Activated T-helper 1 cell treated with anti-CD3 and anti-CD28 coated beads, Interleukin-12 subunit alpha, Interleukin-12 subunit beta, Interleukin-2, Interleukin-4 antibody, amounts not matched to agents 30 ng/mL and 10 ng/mL and 1 ng/mL, durations not matched to agents 14 hours and 24 hours and 36 hours (primary cell): ENCODE data around the gene HSPG2. TPM values are rescaled to one million over a fixed set of nuclear protein-coding genes. Genes with fewer than 3 reads are reported as not detected.

Experiments
- DNase-seq: peaks from one replicate; pipeline ENCODE4 v3.0.0; 2021; ENCODE audit warnings: low spot score
- H3K27ac Mint-ChIP-seq: one replicate; pipeline ENCODE4 v1.8.0; 2021; ENCODE audit warnings: mild to moderate bottlenecking, mixed read lengths
- H3K27me3 Mint-ChIP-seq: one replicate; pipeline ENCODE4 v1.8.0; 2022; ENCODE audit warnings: mild to moderate bottlenecking, moderate library complexity, mixed read lengths; ENCODE audit not compliant: insufficient read depth
- H3K36me3 Mint-ChIP-seq: one replicate; pipeline ENCODE4 v1.8.0; 2021; ENCODE audit warnings: low read depth, mixed read lengths
- H3K4me1 Mint-ChIP-seq: one replicate; pipeline ENCODE4 v1.8.0; 2021; ENCODE audit warnings: low read depth, mixed read lengths
- H3K4me3 Mint-ChIP-seq: one replicate; pipeline ENCODE4 v1.8.0; 2021; ENCODE audit warnings: mild to moderate bottlenecking, moderate library complexity, mixed read lengths
- H3K9me3 Mint-ChIP-seq: one replicate; pipeline ENCODE4 v1.8.0; 2021; ENCODE audit warnings: mixed read lengths
- intact Hi-C: fragments of 100-400 bp; cut with micrococcal nuclease; formaldehyde crosslinking; loops from one replicate; pipeline ENCODE4 v1.15.1; 2024
- total RNA-seq: library from RNA; stranded (reverse); gene quantifications from 2 replicates; pipeline ENCODE4 v1.2.3, GENCODE V29; 2022

The HSPG2 gene
- total RNA-seq, 1 donor from 2014 or later, result 2.4 TPM

DNA sequence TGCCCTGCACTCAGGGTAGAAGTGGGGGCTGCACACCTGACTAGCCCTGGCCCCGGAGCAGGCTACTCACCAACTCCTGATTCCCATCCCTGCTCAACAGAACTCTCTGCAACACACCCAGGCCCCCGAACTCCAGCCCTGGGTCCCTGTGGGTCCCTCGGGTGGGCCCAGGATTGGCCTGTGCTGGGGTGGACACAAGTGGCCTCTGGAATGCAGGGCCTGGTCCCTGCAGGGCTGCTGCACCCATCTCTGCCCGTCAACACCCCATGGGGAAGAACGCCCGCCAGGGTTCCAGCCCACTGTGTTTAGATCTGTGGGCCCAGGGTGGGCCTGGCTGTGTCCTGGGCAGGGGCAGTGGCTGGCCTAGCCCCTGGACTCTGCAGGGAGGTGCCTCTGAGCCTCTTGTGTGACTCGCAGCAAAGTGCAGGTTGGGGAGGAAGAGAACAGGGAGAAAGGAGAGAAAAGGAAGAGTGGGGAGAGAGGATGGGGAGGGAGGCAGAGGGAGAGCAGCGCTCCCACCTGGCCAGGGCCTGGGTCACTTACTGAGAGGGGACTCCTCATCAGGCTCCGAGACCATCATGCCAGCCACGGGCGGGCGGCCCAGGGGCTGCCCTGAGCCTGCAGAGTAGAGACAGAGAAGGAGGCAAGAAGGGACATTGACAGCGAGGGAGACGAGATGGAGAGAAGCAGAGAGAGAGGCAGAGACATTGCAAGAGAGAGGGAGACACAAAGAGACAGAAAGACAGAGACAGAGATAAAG, 43.9 kb downstream of the HSPG2 start:
- no peaks in the 10 kb centered on the region for H3K9me3 Mint-ChIP-seq
- no peak overlapping the region for H3K27ac Mint-ChIP-seq
- no peak for DNase-seq
- no peaks in the 10 kb centered on the region for H3K4me1 Mint-ChIP-seq
- no peak overlapping the region for H3K4me3 Mint-ChIP-seq
- H3K27me3 Mint-ChIP-seq, result peaks cover 2% of the 10 kb centered on the region
- no peaks in the 10 kb centered on the region for H3K36me3 Mint-ChIP-seq
- intact Hi-C loops, result no loop called here

DNA sequence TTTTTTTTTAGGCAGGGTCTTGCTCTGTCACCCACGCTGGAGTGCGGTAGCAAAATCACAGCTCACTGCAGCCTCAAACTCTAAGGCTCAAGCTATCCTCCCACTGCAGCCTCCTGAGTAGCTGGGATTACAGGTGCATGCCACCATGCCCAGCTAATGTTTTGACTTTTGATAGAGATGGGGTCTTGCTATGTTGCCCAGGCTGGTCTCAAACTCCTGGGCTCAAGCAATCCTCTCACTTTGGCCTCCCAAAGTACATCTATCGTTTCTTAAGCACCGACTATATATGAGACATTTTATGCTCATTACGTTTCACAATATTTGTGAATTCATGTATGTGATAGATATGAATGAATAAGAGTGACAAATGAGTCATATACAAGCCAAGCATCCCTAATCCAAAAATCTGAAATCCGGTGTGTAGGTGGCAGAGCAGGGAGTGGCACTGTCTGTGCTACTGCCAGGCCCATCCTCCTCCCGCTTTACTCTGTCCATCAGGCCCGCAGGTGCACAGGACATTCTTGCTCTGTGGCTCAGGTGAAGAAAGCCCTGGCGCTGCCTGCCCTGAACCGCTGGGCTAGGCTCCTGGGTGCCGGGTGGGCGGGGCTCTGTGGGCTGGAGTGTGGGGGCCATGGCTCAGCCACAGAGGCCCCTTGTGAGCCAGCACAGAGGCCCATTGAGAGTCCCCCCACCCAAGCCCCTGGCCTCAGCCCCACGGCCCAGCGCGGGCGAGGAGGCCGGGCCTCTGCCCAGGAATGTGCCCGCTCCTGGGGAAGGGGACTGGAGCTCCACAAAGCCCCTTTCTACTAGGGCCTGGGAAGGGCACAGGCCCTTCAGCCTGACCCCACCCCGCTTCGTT, 45.3 kb downstream of the HSPG2 start:
- no peaks in the 10 kb centered on the region for H3K4me1 Mint-ChIP-seq
- intact Hi-C loops, result no loop called here
- H3K27me3 Mint-ChIP-seq, result peaks cover 2% of the 10 kb centered on the region
- H3K36me3 Mint-ChIP-seq, result no peaks in the 10 kb centered on the region
- H3K4me3 Mint-ChIP-seq, result no peak overlapping the region
- no peaks in the 10 kb centered on the region for H3K9me3 Mint-ChIP-seq
- DNase-seq, result no peak
- H3K27ac Mint-ChIP-seq, result no peak overlapping the region

DNA sequence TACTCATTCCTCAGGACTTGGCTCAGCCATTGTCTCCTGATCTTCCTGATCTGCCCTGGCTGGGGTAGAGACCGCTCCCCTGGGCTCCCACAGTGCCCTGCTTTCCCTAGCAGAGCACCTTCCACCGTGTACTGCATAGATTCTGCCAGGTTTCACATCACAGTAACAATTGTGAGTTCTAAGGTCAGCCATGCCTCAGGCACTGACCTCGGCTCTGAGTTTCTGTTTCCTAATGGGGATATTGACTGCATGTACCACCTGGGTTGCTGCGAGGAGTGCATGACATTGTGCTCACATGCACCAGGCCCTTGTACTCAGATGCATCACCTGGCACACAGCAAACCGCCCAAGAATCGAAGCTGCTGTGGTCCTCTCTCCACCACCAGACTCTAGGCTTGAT, 46.0 kb downstream of the HSPG2 start:
- Mint-ChIP-seq H3K4me1 (no peaks in the 10 kb centered on the region), H3K27ac (no peak overlapping the region), H3K9me3 (no peaks in the 10 kb centered on the region), H3K27me3 (peaks cover 2% of the 10 kb centered on the region), H3K36me3 (no peaks in the 10 kb centered on the region), H3K4me3 (no peak overlapping the region)
- intact Hi-C loops, result no loop called here
- no peak for DNase-seq

DNA sequence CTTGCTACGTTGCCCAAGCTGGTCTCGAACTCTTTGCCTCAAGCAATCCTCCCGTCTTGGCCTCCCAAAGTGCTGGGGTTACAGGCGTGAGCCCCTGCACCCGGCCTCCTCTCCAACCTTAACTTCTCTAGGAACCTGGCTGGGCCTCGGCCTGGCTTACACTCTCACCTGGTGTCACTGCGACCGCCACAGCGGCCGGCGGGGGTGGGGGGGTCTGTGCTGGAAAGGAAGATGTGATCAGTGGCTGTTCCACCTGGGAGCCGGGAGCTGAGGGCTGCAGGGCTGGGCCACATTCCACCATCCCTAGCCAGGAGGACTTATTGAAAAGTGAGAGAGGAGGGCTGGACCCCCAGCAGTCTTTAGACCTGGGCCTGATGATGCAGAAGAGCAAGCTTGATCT, 48.6 kb downstream of the HSPG2 start:
- Mint-ChIP-seq H3K27ac (no peak overlapping the region), H3K4me1 (no peaks in the 10 kb centered on the region), H3K4me3 (no peak overlapping the region), H3K36me3 (no peaks in the 10 kb centered on the region), H3K27me3 (no peaks in the 10 kb centered on the region), H3K9me3 (no peaks in the 10 kb centered on the region)
- intact Hi-C loops, result no loop called here
- DNase-seq, result no peak

DNA sequence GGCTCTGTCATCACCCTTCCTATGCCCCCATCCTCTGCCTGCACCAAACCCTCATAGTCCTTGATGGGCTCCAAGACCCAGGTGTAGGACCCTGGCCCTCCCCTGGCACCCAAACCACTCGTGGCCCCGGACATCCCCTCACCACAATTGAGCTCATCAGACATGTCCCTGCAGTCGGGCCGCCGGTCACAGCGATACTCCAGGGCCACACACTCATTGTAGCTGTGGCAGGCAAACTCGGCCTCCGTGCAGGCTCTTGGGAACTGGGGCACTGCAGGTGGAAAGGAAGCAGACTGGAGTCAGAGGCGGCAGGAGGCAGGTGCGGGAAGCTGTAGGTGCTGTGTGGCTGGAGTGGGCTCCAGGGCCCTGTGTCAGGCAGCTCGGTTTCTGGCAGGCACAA, 49.3 kb downstream of the HSPG2 start:
- no peaks in the 10 kb centered on the region for H3K27me3 Mint-ChIP-seq
- intact Hi-C loops, result no loop called here
- H3K27ac Mint-ChIP-seq, result no peak overlapping the region
- H3K9me3 Mint-ChIP-seq, result no peaks in the 10 kb centered on the region
- no peak overlapping the region for H3K4me3 Mint-ChIP-seq
- no peaks in the 10 kb centered on the region for H3K4me1 Mint-ChIP-seq
- DNase-seq, result no peak
- no peaks in the 10 kb centered on the region for H3K36me3 Mint-ChIP-seq

DNA sequence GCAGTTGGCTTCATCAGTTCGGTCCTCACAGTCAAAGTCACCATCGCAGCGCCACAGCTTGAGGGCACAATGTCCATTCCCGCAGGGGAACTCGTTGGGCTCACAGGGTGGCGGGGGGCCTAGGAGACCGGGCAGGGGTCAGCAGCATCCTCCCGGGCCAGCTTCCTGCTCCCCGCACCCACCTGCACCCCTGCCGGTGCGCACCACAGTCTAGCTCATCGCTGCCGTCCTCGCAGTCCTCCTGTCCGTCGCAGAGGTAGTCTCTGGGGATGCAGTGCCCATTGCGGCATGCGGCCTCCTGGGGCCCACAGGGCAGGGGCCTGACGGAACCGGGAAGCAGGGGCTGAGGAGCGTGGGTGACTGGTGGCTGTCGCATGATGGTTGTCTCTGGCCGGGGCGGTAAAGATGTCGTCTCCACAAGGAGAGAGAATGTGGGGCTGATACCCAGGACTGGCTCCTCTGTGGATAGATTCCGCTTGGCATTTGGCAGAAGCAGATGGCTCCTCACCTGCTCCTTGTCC, 49.8 kb downstream of the HSPG2 start:
- Mint-ChIP-seq H3K4me1 (no peaks in the 10 kb centered on the region), H3K36me3 (no peaks in the 10 kb centered on the region), H3K4me3 (no peak overlapping the region), H3K9me3 (no peaks in the 10 kb centered on the region), H3K27me3 (no peaks in the 10 kb centered on the region), H3K27ac (no peak overlapping the region)
- intact Hi-C loops, result no loop called here
- no peak for DNase-seq

DNA sequence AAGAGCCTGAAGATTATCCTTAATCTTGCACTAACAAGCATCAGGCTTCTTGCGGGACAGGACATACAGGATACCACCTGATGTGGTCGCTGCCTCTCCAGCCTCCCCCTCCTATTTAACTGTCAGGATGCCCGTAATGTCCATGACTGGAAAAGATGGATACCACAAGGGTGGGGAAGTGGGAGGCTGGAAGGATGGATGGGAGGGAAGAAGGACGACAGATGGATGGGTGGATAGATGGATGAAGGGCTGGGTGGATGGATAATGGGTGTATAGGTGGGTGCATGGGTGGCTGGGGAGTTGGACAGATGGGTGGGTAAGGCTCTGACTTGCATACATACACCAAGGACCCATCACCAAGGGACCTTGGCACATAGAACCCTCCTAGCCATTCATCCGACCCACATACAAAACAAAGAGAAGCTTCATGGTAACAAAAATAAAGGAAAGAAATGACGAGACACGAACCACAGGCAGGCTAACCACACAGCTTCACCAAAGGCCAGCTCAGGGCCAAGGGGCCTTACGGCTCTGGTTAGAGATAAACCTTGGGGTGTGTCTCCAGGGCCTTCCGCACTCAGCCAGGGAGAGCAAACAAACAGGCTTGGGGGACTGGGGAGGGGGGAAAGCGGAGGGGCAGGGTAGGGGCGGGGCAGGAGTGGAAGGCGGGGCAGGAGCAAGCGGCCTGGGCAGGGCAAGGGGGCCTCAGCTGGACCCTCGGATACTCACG, 50.5 kb downstream of the HSPG2 start:
- DNase-seq, result no peak
- Mint-ChIP-seq H3K4me1 (no peaks in the 10 kb centered on the region), H3K9me3 (no peaks in the 10 kb centered on the region), H3K36me3 (no peaks in the 10 kb centered on the region), H3K27ac (no peak overlapping the region), H3K4me3 (no peak overlapping the region), H3K27me3 (no peaks in the 10 kb centered on the region)
- intact Hi-C loops, result no loop called here

DNA sequence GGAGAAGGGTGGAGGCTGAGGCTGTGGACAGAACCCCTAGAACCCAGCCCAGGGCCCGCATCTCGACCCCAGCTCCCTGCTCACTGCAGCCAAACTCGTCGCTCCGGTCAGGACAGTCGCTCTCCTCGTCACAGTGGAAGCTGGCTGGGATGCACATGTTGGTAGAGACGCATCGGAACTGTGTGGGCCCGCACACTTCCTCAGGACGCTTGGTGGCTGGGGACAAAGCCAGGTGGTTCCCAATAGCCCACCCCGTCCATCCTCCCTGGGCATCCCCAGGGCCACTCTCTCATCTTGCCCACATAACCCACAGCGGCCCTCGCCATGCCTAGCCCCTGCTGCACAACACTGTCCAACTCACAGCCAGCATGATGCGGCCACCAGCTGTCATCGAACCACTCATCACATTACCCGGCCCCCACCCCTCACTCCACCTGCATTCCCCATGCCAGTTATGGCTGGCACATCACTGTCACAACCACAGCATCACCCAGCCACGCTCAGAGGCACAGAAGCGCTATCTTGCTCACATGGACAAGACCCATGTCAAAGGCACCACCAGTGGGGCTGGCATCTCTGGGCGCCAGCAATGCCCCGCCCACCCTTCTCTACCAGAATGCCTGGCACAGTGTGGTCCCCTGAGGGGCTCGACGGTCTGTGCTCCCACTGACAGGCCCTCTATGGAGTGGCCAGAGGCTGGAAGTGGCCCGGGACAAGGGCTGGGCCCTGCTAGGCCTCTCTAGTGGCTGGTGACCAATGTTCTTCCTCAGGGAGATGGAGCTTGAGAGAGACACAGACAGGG, 51.7 kb downstream of the HSPG2 start:
- no peak overlapping the region for H3K4me3 Mint-ChIP-seq
- no peaks in the 10 kb centered on the region for H3K9me3 Mint-ChIP-seq
- no peak for DNase-seq
- no peaks in the 10 kb centered on the region for H3K27me3 Mint-ChIP-seq
- H3K36me3 Mint-ChIP-seq, result no peaks in the 10 kb centered on the region
- no peak overlapping the region for H3K27ac Mint-ChIP-seq
- intact Hi-C loops, result no loop called here
- no peaks in the 10 kb centered on the region for H3K4me1 Mint-ChIP-seq

DNA sequence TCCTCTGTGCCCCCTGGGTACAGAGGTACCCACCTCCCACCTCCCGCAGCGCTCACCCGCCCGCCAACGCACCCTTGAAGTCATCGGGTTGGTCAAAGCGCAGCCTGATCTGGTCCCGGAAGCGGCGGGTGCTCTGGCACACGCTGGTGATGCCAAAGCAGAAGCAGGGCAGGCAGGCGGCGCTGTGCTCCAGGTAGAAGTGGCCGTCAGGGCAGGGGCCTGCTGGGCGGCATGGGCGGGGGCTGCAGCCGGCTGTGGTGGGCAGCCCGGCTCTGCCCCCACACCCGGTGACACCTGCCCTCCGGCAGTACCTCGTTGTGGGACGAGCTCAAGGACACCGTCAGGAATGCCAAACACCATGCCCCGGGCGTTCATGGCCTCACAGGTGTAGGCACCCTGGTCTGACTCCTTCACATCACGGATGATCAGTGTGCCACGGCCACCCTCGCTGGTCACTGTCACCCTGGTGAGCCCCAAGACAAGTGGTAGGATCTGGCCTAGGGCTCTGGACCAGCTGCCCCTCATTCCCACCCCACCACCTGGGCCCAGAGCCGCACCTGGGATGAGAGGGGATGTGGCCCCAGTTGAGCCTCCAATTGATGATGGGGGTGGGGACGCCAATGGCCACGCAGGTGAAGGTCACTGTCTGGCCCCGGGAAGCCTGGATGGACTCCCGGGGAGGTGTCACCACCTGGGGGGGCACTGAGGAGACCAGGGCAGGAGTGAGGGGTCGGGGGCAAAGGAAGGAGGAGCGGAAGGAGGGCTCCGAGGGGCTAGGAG, 52.5 kb downstream of the HSPG2 start:
- Mint-ChIP-seq H3K27ac (no peak overlapping the region), H3K4me1 (no peaks in the 10 kb centered on the region), H3K9me3 (no peaks in the 10 kb centered on the region), H3K4me3 (no peak overlapping the region), H3K36me3 (no peaks in the 10 kb centered on the region), H3K27me3 (no peaks in the 10 kb centered on the region)
- intact Hi-C loops, result no loop called here
- DNase-seq, result no peak

DNA sequence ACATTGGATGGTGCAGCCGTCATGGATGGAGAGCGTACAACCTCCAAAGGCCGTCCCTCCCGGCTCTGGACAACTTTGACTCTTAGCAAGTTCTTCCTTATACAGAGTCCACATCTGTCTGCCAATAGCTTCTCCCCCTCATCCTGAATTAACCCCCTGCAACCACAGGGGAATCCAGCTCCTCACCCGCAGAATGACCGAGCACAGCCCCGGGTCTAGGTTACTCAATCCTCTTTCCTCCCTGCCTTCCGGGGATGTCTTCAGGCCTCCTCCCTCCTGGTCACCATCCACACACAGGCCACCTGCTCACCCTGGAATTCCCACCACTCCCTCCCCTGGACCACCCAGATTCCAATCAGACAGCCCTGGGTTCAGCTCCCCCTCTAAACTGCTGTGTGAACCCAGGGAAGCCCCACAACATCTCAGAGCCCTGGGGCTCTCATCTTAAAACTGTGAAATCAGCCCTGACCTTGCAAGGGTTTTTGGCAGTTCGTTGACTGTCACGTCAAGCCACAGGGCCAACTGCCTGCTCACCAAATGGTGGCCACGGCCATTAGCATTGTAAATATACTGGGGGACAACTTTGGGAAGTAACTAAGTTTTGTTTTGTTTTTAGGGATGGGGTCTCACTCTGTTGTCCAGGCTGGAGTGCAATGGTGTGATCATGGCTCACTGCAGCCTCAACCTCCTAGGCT, 54.2 kb downstream of the HSPG2 start:
- Mint-ChIP-seq H3K9me3 (no peaks in the 10 kb centered on the region), H3K27ac (no peak overlapping the region), H3K27me3 (no peaks in the 10 kb centered on the region), H3K36me3 (no peaks in the 10 kb centered on the region), H3K4me3 (no peak overlapping the region), H3K4me1 (no peaks in the 10 kb centered on the region)
- intact Hi-C loops, result no loop called here
- DNase-seq, result no peak

DNA sequence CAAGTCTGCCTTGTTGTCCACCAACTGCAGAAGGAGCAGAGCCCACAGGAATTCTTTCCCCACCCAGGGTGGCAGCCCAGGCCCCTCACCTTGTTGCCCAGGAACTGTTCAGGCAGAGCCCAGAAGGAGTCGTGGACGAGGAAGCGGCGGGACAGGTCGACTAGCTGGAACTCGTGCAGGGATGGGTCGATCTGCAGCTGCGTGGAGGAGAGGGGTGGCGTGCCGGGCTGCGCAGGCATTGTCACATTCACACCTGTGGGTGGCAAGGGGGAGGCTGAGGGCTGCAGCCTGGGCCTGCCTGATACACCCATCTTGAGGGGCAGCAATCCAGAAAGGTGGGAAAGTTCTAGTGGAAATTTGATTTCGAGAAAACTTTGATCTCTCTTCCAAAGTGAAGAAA, 55.9 kb downstream of the HSPG2 start:
- Mint-ChIP-seq H3K4me1 (no peaks in the 10 kb centered on the region), H3K9me3 (no peaks in the 10 kb centered on the region), H3K36me3 (no peaks in the 10 kb centered on the region), H3K4me3 (no peak overlapping the region), H3K27me3 (no peaks in the 10 kb centered on the region), H3K27ac (no peak overlapping the region)
- intact Hi-C loops, result no loop called here
- DNase-seq, result no peak
